Body of pancreas (tissue), 4 donors: ENCODE measurements around the gene UBA3.

Experiments
- POLR2A ChIP-seq, 3 donors: fragments of 450-650 bp; IDR thresholded peaks; one replicate each; pipeline ENCODE4 v1.6.1; 2016; ENCODE audit warnings: antibody characterized with exemption in 3 of 3, mild to moderate bottlenecking in 2 of 3
- TF ChIP-seq, protein P1 (sequence below), 7 experiments: fragments of 450-650 bp in 4 of 7; fragments of 200-600 bp in 3 of 7; sonication (generic) in 3 of 7; IDR thresholded peaks; one replicate each; pipeline ENCODE4 v1.5.1; 2016 to 2019; ENCODE audit warnings: antibody characterized with exemption in 7 of 7

DNA sequence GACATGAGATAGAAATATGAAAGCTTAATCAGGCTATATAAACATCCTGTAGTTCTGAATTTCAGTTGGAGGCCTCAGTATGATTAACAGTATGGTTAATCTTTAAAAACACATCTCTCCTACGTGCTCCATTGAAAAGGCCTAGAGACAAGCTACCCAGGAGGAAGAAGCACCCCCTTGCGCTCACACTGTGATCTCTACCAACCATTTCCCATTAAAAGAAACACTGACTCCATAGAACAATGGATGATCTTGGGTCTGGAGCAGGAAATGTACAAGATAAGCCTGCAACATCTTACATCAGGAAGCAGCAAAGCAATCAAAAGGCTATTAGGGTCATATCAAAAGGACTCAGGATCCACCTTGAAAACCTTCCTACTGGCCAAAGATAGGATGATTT is 63.3 kb downstream of the UBA3 start:
- TF ChIP-seq, protein P1, sequence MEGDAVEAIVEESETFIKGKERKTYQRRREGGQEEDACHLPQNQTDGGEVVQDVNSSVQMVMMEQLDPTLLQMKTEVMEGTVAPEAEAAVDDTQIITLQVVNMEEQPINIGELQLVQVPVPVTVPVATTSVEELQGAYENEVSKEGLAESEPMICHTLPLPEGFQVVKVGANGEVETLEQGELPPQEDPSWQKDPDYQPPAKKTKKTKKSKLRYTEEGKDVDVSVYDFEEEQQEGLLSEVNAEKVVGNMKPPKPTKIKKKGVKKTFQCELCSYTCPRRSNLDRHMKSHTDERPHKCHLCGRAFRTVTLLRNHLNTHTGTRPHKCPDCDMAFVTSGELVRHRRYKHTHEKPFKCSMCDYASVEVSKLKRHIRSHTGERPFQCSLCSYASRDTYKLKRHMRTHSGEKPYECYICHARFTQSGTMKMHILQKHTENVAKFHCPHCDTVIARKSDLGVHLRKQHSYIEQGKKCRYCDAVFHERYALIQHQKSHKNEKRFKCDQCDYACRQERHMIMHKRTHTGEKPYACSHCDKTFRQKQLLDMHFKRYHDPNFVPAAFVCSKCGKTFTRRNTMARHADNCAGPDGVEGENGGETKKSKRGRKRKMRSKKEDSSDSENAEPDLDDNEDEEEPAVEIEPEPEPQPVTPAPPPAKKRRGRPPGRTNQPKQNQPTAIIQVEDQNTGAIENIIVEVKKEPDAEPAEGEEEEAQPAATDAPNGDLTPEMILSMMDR (IDR thresholded peaks at IDR 0.05): no peak
- TF ChIP-seq POLR2A (IDR thresholded peaks at IDR 0.05): no peak
